Activated CD4-positive, alpha-beta T cell treated with anti-CD3 and anti-CD28 coated beads, Interleukin-2, Interleukin-4, amounts not matched to agents 100 ng/mL and 50 ng/mL, durations not matched to agents 16 hours and 8 hours (primary cell): ENCODE results near the gene GLB1L3.

Experiments
- DNase-seq: peaks from one replicate; pipeline ENCODE4 v3.0.0-alpha.2; 2020; ENCODE audit warnings: low spot score

The GLB1L3 gene

DNA sequence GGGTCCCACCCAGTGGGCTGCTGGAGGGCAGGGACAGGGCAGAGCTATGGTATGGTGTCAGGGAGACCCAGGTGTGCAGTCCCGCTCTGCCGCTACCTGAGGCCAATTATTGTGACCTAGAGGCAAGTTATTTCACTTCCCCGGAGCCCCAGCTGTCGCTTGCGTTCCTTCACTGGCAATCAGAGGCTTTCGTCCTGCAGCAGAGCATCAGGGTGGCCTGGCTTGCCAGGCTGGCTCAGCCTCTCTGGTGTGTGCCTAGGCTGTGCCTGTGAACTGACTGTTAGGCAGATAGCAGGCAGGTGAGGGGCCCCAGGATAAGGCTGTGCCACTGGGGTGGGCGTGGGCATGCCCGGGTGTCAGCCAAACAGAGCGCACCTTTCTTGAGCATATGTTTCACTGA, 87.0 kb downstream of the GLB1L3 start:
- no peak for DNase-seq

DNA sequence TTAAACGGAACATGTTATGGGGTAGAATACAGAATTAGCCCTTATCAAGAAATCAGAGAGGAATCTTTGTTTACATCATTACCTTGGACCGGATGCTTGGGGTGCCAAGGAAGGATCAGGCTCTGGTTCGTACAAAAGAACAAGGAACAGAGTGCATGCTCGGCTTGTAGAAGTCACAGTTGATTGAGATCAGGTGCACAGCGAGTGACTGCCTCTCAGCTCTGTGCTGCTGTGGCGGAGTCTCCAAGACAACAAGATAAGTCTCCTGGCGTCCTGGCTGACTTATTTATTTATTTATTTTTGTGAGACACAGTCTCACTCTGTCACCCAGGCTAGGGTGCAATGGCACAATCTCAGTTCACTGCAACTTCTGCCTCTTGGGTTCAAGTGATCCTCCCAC, 87.4 kb downstream of the GLB1L3 start:
- DNase-seq = no peak

DNA sequence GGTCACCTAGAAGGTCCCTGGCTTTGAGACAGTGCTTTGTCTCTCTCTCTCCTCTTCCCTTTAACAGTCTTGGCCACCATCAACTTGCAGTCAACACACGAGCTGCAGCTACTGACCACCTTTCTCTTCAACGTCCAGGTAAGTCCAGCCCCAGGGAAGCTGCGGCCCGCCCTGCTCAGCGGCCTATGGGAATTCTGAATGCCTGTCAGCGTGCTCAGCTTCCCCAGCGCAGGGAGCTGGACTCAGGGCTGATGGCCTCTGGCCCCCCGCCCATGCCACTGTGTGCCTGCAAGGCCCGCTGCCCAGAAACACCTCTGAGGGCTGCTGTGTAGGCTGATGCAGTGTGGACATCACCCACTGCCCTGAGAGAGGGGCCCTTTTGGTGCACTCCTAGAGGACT, 88.1 kb downstream of the GLB1L3 start:
- no peak for DNase-seq

DNA sequence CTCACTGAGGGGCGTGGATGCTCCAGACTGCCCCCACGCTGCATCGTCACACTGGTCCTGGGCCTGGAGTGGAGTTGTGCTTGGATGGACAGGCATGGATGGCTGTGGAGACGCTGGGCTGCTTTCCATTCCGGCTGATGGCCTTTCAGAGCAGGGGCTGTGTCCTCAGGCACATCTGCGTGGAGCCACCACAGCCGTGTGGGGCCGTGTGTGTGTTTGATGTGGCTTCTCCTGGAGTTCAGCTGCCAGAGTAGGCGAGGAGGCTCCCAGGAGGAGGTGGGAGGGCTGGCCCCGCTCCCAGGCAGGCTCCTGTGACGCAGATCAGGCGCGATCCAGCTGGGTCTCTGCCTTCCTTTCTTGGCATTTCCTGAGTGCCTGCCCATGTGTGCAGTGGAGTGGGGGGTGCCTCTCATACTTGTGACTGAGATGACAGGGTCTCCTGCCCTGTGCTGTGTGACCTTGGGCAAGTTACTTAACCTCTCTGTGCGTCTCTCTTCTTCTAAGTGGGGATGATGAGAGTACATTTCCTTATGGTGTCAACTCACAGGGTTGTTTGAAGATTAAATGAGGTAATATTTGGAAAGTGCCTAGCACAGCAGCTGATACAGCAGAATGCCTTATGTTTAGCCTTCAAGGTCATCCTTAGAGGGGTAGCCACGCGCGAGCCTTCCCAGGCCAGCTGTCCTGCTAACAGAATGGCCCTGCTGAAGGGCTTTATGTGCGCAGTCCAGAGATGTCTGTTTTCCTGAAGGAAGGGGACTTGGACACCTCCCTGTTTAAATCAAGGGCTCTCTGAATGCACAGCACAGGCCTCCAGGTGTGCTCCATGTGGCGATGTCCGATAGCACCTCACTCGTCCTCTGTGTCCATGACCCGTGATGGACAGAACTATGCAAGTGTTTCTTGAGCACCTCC, 89.1 kb downstream of the GLB1L3 start:
- DNase-seq = no peak

DNA sequence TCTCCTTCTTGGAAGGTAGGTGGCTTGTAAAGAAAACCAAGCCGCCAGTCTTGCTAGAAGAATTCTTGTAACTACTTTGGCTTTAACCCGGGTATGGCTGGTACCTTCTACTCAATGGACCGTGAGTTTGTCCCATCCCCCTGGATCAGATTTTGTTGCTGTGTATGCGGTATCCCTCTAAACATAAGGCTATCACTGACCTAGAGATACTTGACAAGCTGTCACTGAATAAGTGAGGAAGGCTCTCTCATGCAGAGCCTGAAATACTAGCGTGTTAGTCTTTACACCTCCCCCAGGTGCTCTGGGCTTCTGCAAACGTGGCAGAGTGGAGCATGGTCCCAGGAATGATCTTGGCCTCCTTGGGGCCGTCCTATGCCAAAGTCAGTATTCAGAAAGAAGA, 90.1 kb downstream of the GLB1L3 start:
- DNase-seq = no peak

DNA sequence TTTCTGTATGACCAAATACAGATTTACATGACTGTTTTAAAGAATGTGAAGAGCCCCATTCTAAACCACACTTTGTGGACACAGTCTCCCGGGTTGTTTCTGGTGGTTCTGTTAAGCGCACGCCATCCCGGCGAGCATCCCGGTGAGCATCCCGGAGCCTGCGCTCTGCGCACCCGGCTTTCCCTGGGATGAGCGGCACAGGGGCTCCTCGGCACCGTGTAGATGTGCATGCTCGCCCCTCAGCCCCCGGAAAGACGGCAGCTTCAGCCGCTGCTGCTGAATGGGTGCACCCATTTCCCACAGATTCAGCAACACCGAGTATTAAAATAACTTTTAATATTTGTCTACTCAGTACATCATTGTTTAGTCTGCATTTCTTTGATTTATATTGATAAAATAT, 91.6 kb downstream of the GLB1L3 start:
- DNase-seq = no peak
